PC-9 (cell line): ENCODE data around the gene ACSM4. TPM values are rescaled to one million over a fixed set of nuclear protein-coding genes. Genes with fewer than 3 reads are reported as not detected.
"Not testable (repeated sequence)": the region's sequence is repeated elsewhere in the genome, so short reads cannot be mapped to it uniquely, and the experiment has no call there.

Source experiments
- BruUV-seq: library from RNA; stranded (reverse); fragments of 400-500 nt; replicated peaks from 2 replicates; lab custom pipeline; 2021; lab: Mats Ljungman, UMichigan
- CTCF ChIA-PET: fragments of 300-600 bp; sonication (Branson Sonifier 250); formaldehyde crosslinking; loops from one replicate; lab custom pipeline; 2022; ENCODE audit warnings: antibody characterized with exemption; lab: Charles Lee
- POLR2A ChIA-PET: fragments of 300-600 bp; sonication (Branson Sonifier 250); formaldehyde crosslinking; loops from one replicate; lab custom pipeline; 2022; ENCODE audit warnings: antibody characterized with exemption; ENCODE audit not compliant: unreplicated experiment; lab: Charles Lee
- DNase-seq, 2 experiments: peaks; one replicate each; pipeline versions ENCODE4 v3.0.0 to v3.0.0-alpha.2; 2015 to 2022; ENCODE audit warnings: mixed read lengths in 1 of 2
- H2AFZ ChIP-seq: fragments of 200-600 bp; sonication (generic); 2 replicates; pipeline ENCODE4 v1.8.1; 2017; ENCODE audit warnings: antibody characterized with exemption
- H3F3A ChIP-seq: fragments of 200-600 bp; sonication (generic); 2 replicates; pipeline ENCODE4 v1.8.1; 2017; ENCODE audit warnings: antibody characterized with exemption, mild to moderate bottlenecking, low read depth; ENCODE audit not compliant: insufficient read depth
- H3K27ac ChIP-seq: fragments of 200-600 bp; sonication (generic); 2 replicates; pipeline ENCODE4 v1.6.1; 2016; ENCODE audit warnings: mixed run types
- H3K27me3 ChIP-seq: fragments of 200-600 bp; sonication (generic); 2 replicates; pipeline ENCODE4 v1.6.1; 2016; ENCODE audit warnings: low read depth, mixed run types; ENCODE audit not compliant: insufficient read depth
- H3K36me3 ChIP-seq: fragments of 200-600 bp; sonication (generic); 2 replicates; pipeline ENCODE4 v1.6.1; 2016; ENCODE audit warnings: low read depth, mixed run types
- H3K4me1 ChIP-seq: fragments of 200-600 bp; sonication (generic); replicated peaks from 2 replicates; pipeline ENCODE4 v1.6.1; 2016; ENCODE audit warnings: mixed run types; ENCODE audit not compliant: insufficient read depth
- H3K4me2 ChIP-seq: fragments of 200-600 bp; sonication (generic); 2 replicates; pipeline ENCODE4 v1.6.1; 2017; ENCODE audit warnings: mixed run types
- H3K4me3 ChIP-seq: fragments of 200-600 bp; sonication (generic); 2 replicates; pipeline ENCODE4 v1.6.1; 2016; ENCODE audit warnings: mixed run types
- H3K79me2 ChIP-seq: fragments of 200-600 bp; sonication (generic); 2 replicates; pipeline ENCODE4 v1.6.1; 2017; ENCODE audit warnings: low read depth, mixed run types
- H3K9me2 ChIP-seq: fragments of 200-600 bp; sonication (generic); 2 replicates; pipeline ENCODE4 v1.8.1; 2017; ENCODE audit warnings: mild to moderate bottlenecking; ENCODE audit not compliant: insufficient read depth
- H3K9me3 ChIP-seq: fragments of 200-600 bp; sonication (generic); 2 replicates; pipeline ENCODE4 v1.8.1; 2016; ENCODE audit warnings: low read depth; ENCODE audit not compliant: insufficient read depth
- H4K20me1 ChIP-seq: fragments of 200-600 bp; sonication (generic); 2 replicates; pipeline ENCODE4 v1.8.1; 2017; ENCODE audit not compliant: insufficient read depth
- CTCF ChIP-seq: fragments of 200-600 bp; sonication (generic); conservative IDR thresholded peaks from 2 replicates; pipeline ENCODE4 v1.6.1; 2017; ENCODE audit warnings: mixed run types, antibody characterized with exemption, mild to moderate bottlenecking, moderate library complexity
- EZH2 ChIP-seq: fragments of 200-600 bp; sonication (generic); IDR thresholded peaks from 2 replicates; pipeline ENCODE4 v1.8.0; 2017; ENCODE audit warnings: antibody characterized with exemption, low read depth
- intact Hi-C: fragments of 100-400 bp; cut with micrococcal nuclease; formaldehyde crosslinking; loops from one replicate; pipeline ENCODE4 v1.10.0; 2022; ENCODE audit not compliant: unreplicated experiment
- total RNA-seq: library from RNA; stranded (reverse); gene quantifications from 2 replicates; pipeline ENCODE4 v1.2.3, GENCODE V29; 2021

ACSM4 gene
- total RNA-seq, 1 experiment from 2014 or later, result not detected

GRCh38 chr12:7322599-7322998 is 18.7 kb downstream of the ACSM4 start:
- H3K36me3 ChIP-seq, result no peaks in the 10 kb centered on the region
- no peaks in the 10 kb centered on the region for H3K79me2 ChIP-seq
- no peaks in the 10 kb centered on the region for H3K9me2 ChIP-seq
- no peaks in the 10 kb centered on the region for H3K9me3 ChIP-seq
- DNase-seq, result no peak
- H3K4me2 ChIP-seq, result no peak overlapping the region
- H3F3A ChIP-seq, result no peaks in the 10 kb centered on the region
- H3K4me3 ChIP-seq, result no peak overlapping the region
- H4K20me1 ChIP-seq, result no peaks in the 10 kb centered on the region
- BruUV-seq, result no TSS peak
- ChIA-PET CTCF (no interaction called here), POLR2A (no interaction called here)
- TF ChIP-seq CTCF, result no peak
- TF ChIP-seq EZH2, result no peak
- no peak overlapping the region for H2AFZ ChIP-seq
- no peaks in the 10 kb centered on the region for H3K4me1 ChIP-seq
- H3K27ac ChIP-seq, result no peak overlapping the region
- H3K27me3 ChIP-seq, result no peaks in the 10 kb centered on the region
- intact Hi-C loops, result no loop called here

GRCh38 chr12:7324176-7324575 is 20.3 kb downstream of the ACSM4 start:
- CTCF ChIA-PET, result no interaction called here
- no peaks in the 10 kb centered on the region for H4K20me1 ChIP-seq
- no peak overlapping the region for H2AFZ ChIP-seq
- TF ChIP-seq EZH2 (no peak), CTCF (no peak)
- no peaks in the 10 kb centered on the region for H3K36me3 ChIP-seq
- no peaks in the 10 kb centered on the region for H3K9me3 ChIP-seq
- intact Hi-C loops, result no loop called here
- H3K4me2 ChIP-seq, result no peak overlapping the region
- POLR2A ChIA-PET, result no interaction called here
- H3K4me1 ChIP-seq, result no peaks in the 10 kb centered on the region
- DNase-seq, result no peak
- BruUV-seq, result no TSS peak
- no peaks in the 10 kb centered on the region for H3K79me2 ChIP-seq
- no peak overlapping the region for H3K4me3 ChIP-seq
- no peaks in the 10 kb centered on the region for H3K9me2 ChIP-seq
- H3K27ac ChIP-seq, result no peak overlapping the region
- no peaks in the 10 kb centered on the region for H3F3A ChIP-seq
- H3K27me3 ChIP-seq, result no peaks in the 10 kb centered on the region

GRCh38 chr12:7327918-7328317 is 24.0 kb downstream of the ACSM4 start:
- BruUV-seq, result no TSS peak
- ChIA-PET CTCF (interaction anchor here (0.6 kb wide), 1 partner anchor 124 kb away, joined by 3 read pairs; no protein-coding TSS in a partner anchor), POLR2A (no interaction called here)
- H4K20me1 ChIP-seq, result no peaks in the 10 kb centered on the region
- no peaks in the 10 kb centered on the region for H3K9me3 ChIP-seq
- H3K27ac ChIP-seq, result no peak overlapping the region
- TF ChIP-seq CTCF (no peak), EZH2 (no peak)
- no peaks in the 10 kb centered on the region for H3K9me2 ChIP-seq
- intact Hi-C loops, result no loop called here
- no peak overlapping the region for H3K4me3 ChIP-seq
- no peaks in the 10 kb centered on the region for H3F3A ChIP-seq
- no peaks in the 10 kb centered on the region for H3K79me2 ChIP-seq
- no peaks in the 10 kb centered on the region for H3K4me1 ChIP-seq
- DNase-seq, result no peak
- H3K27me3 ChIP-seq, result no peaks in the 10 kb centered on the region
- no peak overlapping the region for H2AFZ ChIP-seq
- H3K36me3 ChIP-seq, result no peaks in the 10 kb centered on the region
- H3K4me2 ChIP-seq, result no peak overlapping the region

GRCh38 chr12:7337790-7338189 is 33.9 kb downstream of the ACSM4 start:
- intact Hi-C loops, H2AFZ ChIP-seq, BruUV-seq: not testable (repeated sequence)

More at GRCh38 chr12:7337790-7338189, 33.9 kb downstream of the ACSM4 start:
- H3K4me1 ChIP-seq, DNase-seq, H3K27me3 ChIP-seq, H3K9me2 ChIP-seq, H3K79me2 ChIP-seq, H3K27ac ChIP-seq, CTCF ChIA-PET, POLR2A ChIA-PET, H4K20me1 ChIP-seq, H3K4me2 ChIP-seq, H3K4me3 ChIP-seq, H3F3A ChIP-seq, H3K36me3 ChIP-seq, H3K9me3 ChIP-seq: not testable (repeated sequence)
